Activated CD4-positive, alpha-beta T cell treated with anti-CD3 and anti-CD28 coated beads, Interleukin-2, amount 10 ng/mL, durations not matched to agents 24 days and 14 days (primary cell): ENCODE data around the gene PLIN1. TPM values are rescaled to one million over a fixed set of nuclear protein-coding genes. Genes with fewer than 3 reads are reported as not detected.

Source experiments
- DNase-seq: peaks from one replicate; pipeline ENCODE4 v3.0.0; 2022
- H3K27ac Mint-ChIP-seq: one replicate; pipeline ENCODE4 v1.8.0; 2022; ENCODE audit warnings: mild to moderate bottlenecking, mixed read lengths
- H3K27me3 Mint-ChIP-seq: one replicate; pipeline ENCODE4 v1.8.0; 2022; ENCODE audit warnings: mixed read lengths
- H3K36me3 Mint-ChIP-seq: one replicate; pipeline ENCODE4 v1.8.0; 2022; ENCODE audit warnings: low read depth, mild to moderate bottlenecking, mixed read lengths
- H3K4me1 Mint-ChIP-seq: one replicate; pipeline ENCODE4 v1.8.0; 2021; ENCODE audit warnings: mixed read lengths
- H3K4me3 Mint-ChIP-seq: one replicate; pipeline ENCODE4 v1.8.0; 2022; ENCODE audit warnings: mild to moderate bottlenecking, moderate library complexity, mixed read lengths
- H3K9me3 Mint-ChIP-seq: one replicate; pipeline ENCODE4 v1.8.0; 2021; ENCODE audit warnings: mixed read lengths
- intact Hi-C: fragments of 100-400 bp; cut with micrococcal nuclease; formaldehyde crosslinking; loops from one replicate; pipeline ENCODE4 v1.15.1; 2023
- total RNA-seq: library from RNA; stranded (reverse); gene quantifications from 2 replicates; pipeline ENCODE4 v1.2.3, GENCODE V29; 2022

PLIN1 gene
- total RNA-seq, 1 donor from 2014 or later: 0.14 TPM

- no peak overlapping the region for H3K4me3 Mint-ChIP-seq
Observed at GRCh38 chr15:89653578-89653977, 25.6 kb downstream of the PLIN1 start.

DNA sequence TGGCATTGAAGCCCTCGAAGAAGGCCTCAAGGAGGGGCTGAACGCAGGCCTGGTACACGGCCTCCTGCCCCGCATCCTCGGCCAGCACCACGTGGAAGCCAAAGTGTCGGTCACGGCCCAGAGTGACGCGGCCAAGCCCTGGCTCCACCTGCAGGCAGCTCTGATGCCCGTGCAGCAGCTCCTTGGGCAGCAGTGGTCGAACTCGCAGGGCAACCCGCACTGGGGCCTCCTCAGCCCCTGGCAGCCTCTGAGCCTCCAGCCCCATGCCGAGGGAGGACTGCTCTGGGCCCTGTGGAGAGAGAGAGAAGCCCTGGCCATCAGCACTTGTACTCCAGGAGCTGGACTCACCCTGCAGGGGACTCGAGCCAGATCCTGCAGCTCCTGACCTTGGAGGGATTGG, 26.5 kb downstream of the PLIN1 start:
- DNase-seq: no peak
- intact Hi-C loops: no loop called here
- Mint-ChIP-seq H3K9me3 (no peaks in the 10 kb centered on the region), H3K27ac (no peak overlapping the region), H3K36me3 (peaks cover 2% of the 10 kb centered on the region), H3K4me3 (no peak overlapping the region), H3K27me3 (peaks cover 35% of the 10 kb centered on the region), H3K4me1 (peaks cover 13% of the 10 kb centered on the region)

More at GRCh38 chr15:89653578-89653977, 25.6 kb downstream of the PLIN1 start:
- peaks cover 37% of the 10 kb centered on the region for H3K27me3 Mint-ChIP-seq
- DNase-seq: no peak
- intact Hi-C loops: no loop called here
- H3K27ac Mint-ChIP-seq: no peak overlapping the region
- peaks cover 2% of the 10 kb centered on the region for H3K36me3 Mint-ChIP-seq
- H3K9me3 Mint-ChIP-seq: no peaks in the 10 kb centered on the region
- peaks cover 13% of the 10 kb centered on the region for H3K4me1 Mint-ChIP-seq

DNA sequence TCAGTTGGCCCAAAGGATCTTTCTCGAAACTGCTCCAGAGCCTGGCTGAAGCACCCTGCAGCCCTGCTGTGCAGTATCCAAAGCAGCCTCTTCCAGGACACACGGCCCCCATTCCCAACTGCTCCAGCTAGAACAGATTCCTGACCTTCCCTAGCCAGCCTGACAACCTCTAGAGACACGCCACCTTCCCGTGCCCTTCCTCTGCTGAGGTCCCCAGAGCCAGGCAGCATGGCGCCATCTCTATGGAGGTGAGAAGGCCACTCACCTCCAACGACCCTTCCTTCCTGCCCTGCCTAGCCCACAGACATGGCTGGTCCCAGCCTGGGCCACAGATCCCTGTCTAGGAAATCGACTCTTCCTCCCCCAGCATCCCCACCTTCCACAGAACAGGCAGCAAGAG, 27.0 kb downstream of the PLIN1 start:
- intact Hi-C loops: no loop called here
- H3K4me3 Mint-ChIP-seq: no peak overlapping the region
- no peak for DNase-seq

GRCh38 chr15:89649716-89650115, 29.5 kb downstream of the PLIN1 start:
- intact Hi-C loops: no loop called here

More for the DNA sequence above, 27.0 kb downstream of the PLIN1 start:
- Mint-ChIP-seq H3K9me3 (no peaks in the 10 kb centered on the region), H3K4me1 (peaks cover 13% of the 10 kb centered on the region), H3K27ac (no peak overlapping the region), H3K27me3 (peaks cover 34% of the 10 kb centered on the region), H3K36me3 (peaks cover 2% of the 10 kb centered on the region)

GRCh38 chr15:89649013-89649625, 30.0 kb downstream of the PLIN1 start:
- no peaks in the 10 kb centered on the region for H3K9me3 Mint-ChIP-seq

More at GRCh38 chr15:89649716-89650115, 29.5 kb downstream of the PLIN1 start:
- no peaks in the 10 kb centered on the region for H3K9me3 Mint-ChIP-seq
- H3K27me3 Mint-ChIP-seq: peaks cover 17% of the 10 kb centered on the region
- peaks cover 5% of the 10 kb centered on the region for H3K4me1 Mint-ChIP-seq
- no peak overlapping the region for H3K4me3 Mint-ChIP-seq
- H3K36me3 Mint-ChIP-seq: peaks cover 2% of the 10 kb centered on the region
- H3K27ac Mint-ChIP-seq: no peak overlapping the region
- DNase-seq: no peak

GRCh38 chr15:89648106-89649012, 30.8 kb downstream of the PLIN1 start:
- no peaks in the 10 kb centered on the region for H3K4me1 Mint-ChIP-seq
- no peaks in the 10 kb centered on the region for H3K9me3 Mint-ChIP-seq
- no peak overlapping the region for H3K4me3 Mint-ChIP-seq
- no peak overlapping the region for H3K27ac Mint-ChIP-seq
- DNase-seq: no peak
- intact Hi-C loops: no loop called here
- peaks cover 8% of the 10 kb centered on the region for H3K27me3 Mint-ChIP-seq
- no peaks in the 10 kb centered on the region for H3K36me3 Mint-ChIP-seq

More at GRCh38 chr15:89649013-89649625, 30.0 kb downstream of the PLIN1 start:
- no peak for DNase-seq
- no peak overlapping the region for H3K27ac Mint-ChIP-seq
- peaks cover 11% of the 10 kb centered on the region for H3K27me3 Mint-ChIP-seq
- no peaks in the 10 kb centered on the region for H3K4me1 Mint-ChIP-seq
- H3K36me3 Mint-ChIP-seq: no peaks in the 10 kb centered on the region
- no peak overlapping the region for H3K4me3 Mint-ChIP-seq
- intact Hi-C loops: no loop called here

DNA sequence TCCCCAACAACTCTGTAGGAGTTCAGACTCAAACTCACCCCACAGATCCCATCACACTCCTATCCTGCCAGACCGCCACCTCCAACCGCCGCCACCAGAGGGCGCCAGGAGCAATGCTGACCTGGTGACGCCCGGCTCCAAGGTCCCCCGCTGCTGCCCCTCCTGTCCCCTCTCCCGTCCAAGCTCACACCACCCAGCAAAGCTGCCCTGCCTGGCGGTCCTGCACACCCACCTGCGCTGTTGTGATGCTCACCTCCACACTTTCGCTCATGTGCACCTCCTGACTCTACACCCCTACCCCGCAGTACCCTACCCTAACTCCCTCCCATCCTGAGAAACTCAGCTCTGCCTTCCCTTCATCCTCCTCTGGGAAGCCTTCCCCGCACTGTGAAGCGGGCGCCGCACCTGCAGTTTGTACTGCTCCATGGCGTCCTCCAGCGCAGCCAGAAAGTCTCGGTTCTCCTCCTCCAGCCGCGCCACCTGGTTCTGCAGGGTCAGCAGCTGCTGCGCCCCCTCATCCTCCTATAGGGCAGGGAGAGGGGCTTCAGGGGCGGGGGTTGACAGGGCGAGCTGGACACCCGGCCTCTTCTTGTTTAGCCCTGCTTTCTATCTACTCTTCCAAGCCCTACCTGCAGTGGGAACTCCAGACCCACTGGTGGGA, 31.8 kb downstream of the PLIN1 start:
- Mint-ChIP-seq H3K36me3 (no peaks in the 10 kb centered on the region), H3K9me3 (no peaks in the 10 kb centered on the region), H3K27me3 (peaks cover 2% of the 10 kb centered on the region), H3K27ac (no peak overlapping the region), H3K4me1 (no peaks in the 10 kb centered on the region), H3K4me3 (no peak overlapping the region)
- intact Hi-C loops: no loop called here
- peak; percentile 91 for DNase-seq

- H3K4me3 Mint-ChIP-seq: no peak overlapping the region
Observed at GRCh38 chr15:89646416-89647141, 32.6 kb downstream of the PLIN1 start.

GRCh38 chr15:89645680-89646079, 33.5 kb downstream of the PLIN1 start:
- Mint-ChIP-seq H3K27me3 (no peaks in the 10 kb centered on the region), H3K36me3 (no peaks in the 10 kb centered on the region), H3K27ac (no peak overlapping the region), H3K9me3 (no peaks in the 10 kb centered on the region), H3K4me1 (no peaks in the 10 kb centered on the region), H3K4me3 (no peak overlapping the region)
- intact Hi-C loops: no loop called here
- no peak for DNase-seq

More at GRCh38 chr15:89646416-89647141, 32.6 kb downstream of the PLIN1 start:
- Mint-ChIP-seq H3K36me3 (no peaks in the 10 kb centered on the region), H3K4me1 (no peaks in the 10 kb centered on the region), H3K27ac (no peak overlapping the region), H3K27me3 (no peaks in the 10 kb centered on the region), H3K9me3 (no peaks in the 10 kb centered on the region)
- intact Hi-C loops: no loop called here
- DNase-seq: no peak

DNA sequence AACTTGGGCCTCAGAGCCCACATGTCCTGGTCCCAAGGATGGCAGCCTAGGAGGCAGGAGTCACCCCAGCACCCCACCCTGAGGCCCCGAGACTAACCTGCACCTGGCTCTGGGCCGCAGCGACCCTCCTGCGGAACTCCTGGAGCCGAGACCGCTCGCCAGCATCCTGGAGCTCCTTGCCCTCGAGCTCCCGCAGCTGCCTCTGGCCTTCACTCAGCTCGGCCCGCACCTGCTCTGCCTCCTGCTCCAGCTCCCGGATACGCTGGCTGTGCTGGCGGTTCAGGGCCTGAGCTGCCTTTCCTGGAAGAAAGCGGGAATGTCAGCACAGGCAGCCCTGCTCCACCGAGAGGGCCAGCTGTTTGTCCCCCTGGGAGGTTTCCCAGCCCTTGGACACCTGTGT, 37.1 kb downstream of the PLIN1 start:
- H3K4me3 Mint-ChIP-seq: no peak overlapping the region
- H3K27ac Mint-ChIP-seq: no peak overlapping the region
- no peaks in the 10 kb centered on the region for H3K4me1 Mint-ChIP-seq
- H3K27me3 Mint-ChIP-seq: no peaks in the 10 kb centered on the region
- H3K9me3 Mint-ChIP-seq: no peaks in the 10 kb centered on the region
- no peak for DNase-seq
- no peaks in the 10 kb centered on the region for H3K36me3 Mint-ChIP-seq
- intact Hi-C loops: no loop called here

GRCh38 chr15:89641053-89641452, 38.1 kb downstream of the PLIN1 start:
- H3K9me3 Mint-ChIP-seq: no peaks in the 10 kb centered on the region
- no peaks in the 10 kb centered on the region for H3K27me3 Mint-ChIP-seq
- H3K27ac Mint-ChIP-seq: no peak overlapping the region
- intact Hi-C loops: no loop called here
- no peak overlapping the region for H3K4me3 Mint-ChIP-seq
- DNase-seq: no peak
- H3K4me1 Mint-ChIP-seq: no peaks in the 10 kb centered on the region
- no peaks in the 10 kb centered on the region for H3K36me3 Mint-ChIP-seq

- intact Hi-C loops: no loop called here
- Mint-ChIP-seq H3K4me1 (no peaks in the 10 kb centered on the region), H3K27me3 (no peaks in the 10 kb centered on the region), H3K4me3 (no peak overlapping the region), H3K27ac (no peak overlapping the region), H3K36me3 (no peaks in the 10 kb centered on the region), H3K9me3 (peaks cover 2% of the 10 kb centered on the region)
- DNase-seq: no peak
Observed at GRCh38 chr15:89640245-89640644, 38.9 kb downstream of the PLIN1 start.

DNA sequence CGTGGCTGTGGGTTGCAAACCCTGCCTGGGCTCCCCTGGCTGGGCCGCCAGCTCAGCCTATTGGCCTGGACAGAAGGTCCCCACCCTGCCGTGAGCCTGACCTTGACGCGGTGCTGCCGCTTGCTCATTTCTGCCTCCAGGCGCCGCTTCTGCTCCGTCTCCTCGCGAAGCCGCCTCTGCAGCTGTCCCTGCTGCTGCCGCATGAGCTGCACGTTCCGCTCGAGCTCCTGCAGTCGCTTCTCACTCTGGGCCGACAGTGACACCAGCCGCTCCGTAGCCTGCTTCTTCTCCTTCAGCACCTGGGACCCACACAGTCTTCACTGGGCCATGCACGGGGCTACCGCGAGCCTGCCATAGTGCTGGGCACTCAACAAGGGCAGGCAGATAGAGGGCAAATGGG, 45.6 kb downstream of the PLIN1 start:
- DNase-seq: no peak
- Mint-ChIP-seq H3K9me3 (peaks cover 3% of the 10 kb centered on the region), H3K4me3 (no peak overlapping the region), H3K27ac (no peak overlapping the region), H3K4me1 (no peaks in the 10 kb centered on the region), H3K27me3 (no peaks in the 10 kb centered on the region), H3K36me3 (peaks cover 29% of the 10 kb centered on the region)
- intact Hi-C loops: no loop called here
